Astrocyte (in vitro differentiated cells and primary cell): ENCODE data around the gene BOD1. TPM values are rescaled to one million over a fixed set of nuclear protein-coding genes. Genes with fewer than 3 reads are reported as not detected.

Experiments
- DNase-seq: peaks from one replicate; pipeline ENCODE4 v3.0.0-alpha.2; 2010; ENCODE audit warnings: low read depth
- FAIRE-seq: peaks from 2 replicates; lab custom pipeline; 2011; peaks lifted over from hg19 to GRCh38; lab: Jason Lieb, UNC
- H2AFZ ChIP-seq: 2 replicates; pipeline ENCODE4 v1.6.0; 2012; ENCODE audit warnings: low read depth, low read length, inconsistent platforms
- H3K27ac ChIP-seq: 2 replicates; pipeline ENCODE4 v1.5.1; 2011; ENCODE audit warnings: low read depth, low read length, inconsistent platforms
- H3K27me3 ChIP-seq: 2 replicates; pipeline ENCODE4 v1.6.0; 2011; ENCODE audit warnings: low read length, inconsistent platforms; ENCODE audit not compliant: insufficient read depth
- H3K36me3 ChIP-seq: 2 replicates; pipeline ENCODE4 v1.5.1; 2011; ENCODE audit warnings: low read length, inconsistent platforms; ENCODE audit not compliant: insufficient read depth
- H3K4me1 ChIP-seq: 2 replicates; pipeline ENCODE4 v1.5.1; 2011; ENCODE audit warnings: low read length, inconsistent platforms; ENCODE audit not compliant: insufficient read depth
- H3K4me2 ChIP-seq: 2 replicates; pipeline ENCODE4 v1.6.0; 2012; ENCODE audit warnings: low read length, inconsistent platforms
- H3K4me3 ChIP-seq: 2 replicates; pipeline ENCODE4 v1.5.1; 2011; ENCODE audit warnings: low read depth, mild to moderate bottlenecking, low read length, inconsistent platforms; ENCODE audit not compliant: insufficient read depth
- H3K79me2 ChIP-seq: 2 replicates; pipeline ENCODE4 v1.6.0; 2012; ENCODE audit warnings: mild to moderate bottlenecking, low read length, inconsistent platforms; ENCODE audit not compliant: insufficient read depth
- H3K9ac ChIP-seq: 2 replicates; pipeline ENCODE4 v1.6.0; 2012; ENCODE audit warnings: mild to moderate bottlenecking, low read length, inconsistent platforms
- H3K9me3 ChIP-seq: 2 replicates; pipeline ENCODE4 v1.5.1; 2012; ENCODE audit warnings: low read depth, mild to moderate bottlenecking, low read length, inconsistent platforms; ENCODE audit not compliant: insufficient read depth
- H4K20me1 ChIP-seq: 2 replicates; pipeline ENCODE4 v1.6.0; 2012; ENCODE audit warnings: low read length, inconsistent platforms; ENCODE audit not compliant: insufficient read depth
- H3K27ac Mint-ChIP-seq: one replicate; pipeline ENCODE4 v1.8.0; 2021; ENCODE audit warnings: mild to moderate bottlenecking, mixed read lengths; ENCODE audit not compliant: unreplicated experiment
- H3K27me3 Mint-ChIP-seq: one replicate; pipeline ENCODE4 v1.8.0; 2021; ENCODE audit warnings: low read depth, mixed read lengths; ENCODE audit not compliant: unreplicated experiment
- H3K36me3 Mint-ChIP-seq: one replicate; pipeline ENCODE4 v1.8.0; 2021; ENCODE audit warnings: low read depth, mixed read lengths; ENCODE audit not compliant: unreplicated experiment
- H3K4me1 Mint-ChIP-seq: one replicate; pipeline ENCODE4 v1.8.0; 2021; ENCODE audit warnings: low read depth, mixed read lengths; ENCODE audit not compliant: unreplicated experiment
- H3K4me3 Mint-ChIP-seq: one replicate; pipeline ENCODE4 v1.8.0; 2021; ENCODE audit warnings: mild to moderate bottlenecking, moderate library complexity, mixed read lengths; ENCODE audit not compliant: unreplicated experiment
- H3K9me3 Mint-ChIP-seq: one replicate; pipeline ENCODE4 v1.8.0; 2021; ENCODE audit warnings: mild to moderate bottlenecking, mixed read lengths; ENCODE audit not compliant: unreplicated experiment
- EZH2 ChIP-seq: IDR thresholded peaks from 2 replicates; pipeline ENCODE4 v1.6.1; 2012; ENCODE audit warnings: mild to moderate bottlenecking, low read length, inconsistent platforms; ENCODE audit not compliant: insufficient read depth
- total RNA-seq: library from RNA; stranded (reverse); gene quantifications from 2 replicates; pipeline ENCODE4 v1.2.1, GENCODE V29; 2021
- TF ChIP-seq, protein P1 (sequence below): IDR thresholded peaks from 2 replicates; pipeline ENCODE4 v1.5.1; 2011; ENCODE audit warnings: low read depth, mild to moderate bottlenecking, inconsistent platforms, low read length, moderate library complexity; ENCODE audit not compliant: insufficient read depth

BOD1 gene
- total RNA-seq, 1 donor from 2014 or later, result 76.8 TPM

DNA sequence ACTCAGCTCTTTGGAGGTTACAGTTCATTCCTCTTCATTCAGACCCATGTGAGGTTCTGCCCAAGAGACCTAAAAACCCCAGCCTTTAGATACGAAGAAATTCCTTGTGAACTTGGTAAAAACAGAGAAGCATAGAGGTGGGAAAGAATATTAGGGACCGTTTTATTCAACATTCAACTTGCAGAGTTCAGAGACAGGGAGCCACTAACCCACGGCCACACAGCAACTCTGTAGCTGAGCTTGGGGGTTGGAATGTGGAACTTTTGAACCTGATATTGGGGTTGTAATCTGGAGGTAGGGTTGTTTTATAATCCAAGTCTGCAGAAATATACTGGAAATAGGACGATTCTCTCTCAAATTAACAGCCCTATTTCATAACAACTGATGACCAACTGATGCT, 10.8 kb upstream of the BOD1 start:
- Histone ChIP-seq H3K27me3 (peaks cover 5% of the 10 kb centered on the region), H3K27ac (no peak overlapping the region), H3K9me3 (no peaks in the 10 kb centered on the region), H2AFZ (no peak overlapping the region), H3K79me2 (no peaks in the 10 kb centered on the region), H3K4me1 (peaks cover 4% of the 10 kb centered on the region), H3K9ac (no peak overlapping the region), H3K36me3 (no peaks in the 10 kb centered on the region), H3K4me3 (no peak overlapping the region), H4K20me1 (no peaks in the 10 kb centered on the region), H3K4me2 (no peak overlapping the region)
- Mint-ChIP-seq H3K9me3 (no peaks in the 10 kb centered on the region), H3K4me1 (peaks cover 21% of the 10 kb centered on the region), H3K4me3 (no peak overlapping the region), H3K27ac (no peak overlapping the region), H3K27me3 (peaks cover 15% of the 10 kb centered on the region), H3K36me3 (no peaks in the 10 kb centered on the region)
- TF ChIP-seq EZH2, result no peak
- TF ChIP-seq, protein P1, sequence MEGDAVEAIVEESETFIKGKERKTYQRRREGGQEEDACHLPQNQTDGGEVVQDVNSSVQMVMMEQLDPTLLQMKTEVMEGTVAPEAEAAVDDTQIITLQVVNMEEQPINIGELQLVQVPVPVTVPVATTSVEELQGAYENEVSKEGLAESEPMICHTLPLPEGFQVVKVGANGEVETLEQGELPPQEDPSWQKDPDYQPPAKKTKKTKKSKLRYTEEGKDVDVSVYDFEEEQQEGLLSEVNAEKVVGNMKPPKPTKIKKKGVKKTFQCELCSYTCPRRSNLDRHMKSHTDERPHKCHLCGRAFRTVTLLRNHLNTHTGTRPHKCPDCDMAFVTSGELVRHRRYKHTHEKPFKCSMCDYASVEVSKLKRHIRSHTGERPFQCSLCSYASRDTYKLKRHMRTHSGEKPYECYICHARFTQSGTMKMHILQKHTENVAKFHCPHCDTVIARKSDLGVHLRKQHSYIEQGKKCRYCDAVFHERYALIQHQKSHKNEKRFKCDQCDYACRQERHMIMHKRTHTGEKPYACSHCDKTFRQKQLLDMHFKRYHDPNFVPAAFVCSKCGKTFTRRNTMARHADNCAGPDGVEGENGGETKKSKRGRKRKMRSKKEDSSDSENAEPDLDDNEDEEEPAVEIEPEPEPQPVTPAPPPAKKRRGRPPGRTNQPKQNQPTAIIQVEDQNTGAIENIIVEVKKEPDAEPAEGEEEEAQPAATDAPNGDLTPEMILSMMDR, result no peak
- DNase-seq (no peak), FAIRE-seq (no peak)

DNA sequence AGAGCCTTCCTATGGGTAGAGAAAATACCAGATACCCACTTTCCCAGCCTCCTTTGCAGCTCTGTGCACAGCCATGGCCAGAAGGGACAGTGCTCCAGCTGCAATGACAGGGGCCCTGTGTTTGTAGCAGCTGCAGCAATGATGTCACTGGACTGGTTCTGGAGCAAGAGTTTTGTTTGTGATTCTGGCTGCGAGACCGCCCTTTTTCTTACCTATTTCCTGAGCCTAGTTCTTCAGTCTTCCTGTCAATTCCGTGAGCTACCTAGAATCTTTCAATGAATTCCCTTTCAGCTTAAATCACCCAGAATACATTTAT, 10.0 kb upstream of the BOD1 start:
- no peak overlapping the region for H3K9ac ChIP-seq
- H3K27me3 Mint-ChIP-seq, result peaks cover 11% of the 10 kb centered on the region
- H3K36me3 ChIP-seq, result no peaks in the 10 kb centered on the region
- H3K4me1 Mint-ChIP-seq, result peaks cover 21% of the 10 kb centered on the region
- peaks cover 4% of the 10 kb centered on the region for H3K4me1 ChIP-seq
- H3K79me2 ChIP-seq, result no peaks in the 10 kb centered on the region
- H3K27ac ChIP-seq, result no peak overlapping the region
- H3K4me3 Mint-ChIP-seq, result no peak overlapping the region
- H3K27ac Mint-ChIP-seq, result no peak overlapping the region
- H3K9me3 ChIP-seq, result no peaks in the 10 kb centered on the region
- H3K4me3 ChIP-seq, result no peak overlapping the region
- H3K27me3 ChIP-seq, result peaks cover 5% of the 10 kb centered on the region
- no peak overlapping the region for H3K4me2 ChIP-seq
- no peak for FAIRE-seq
- no peak overlapping the region for H2AFZ ChIP-seq
- no peaks in the 10 kb centered on the region for H3K9me3 Mint-ChIP-seq
- H3K36me3 Mint-ChIP-seq, result no peaks in the 10 kb centered on the region
- TF ChIP-seq EZH2, result no peak
- H4K20me1 ChIP-seq, result no peaks in the 10 kb centered on the region
- DNase-seq, result no peak

DNA sequence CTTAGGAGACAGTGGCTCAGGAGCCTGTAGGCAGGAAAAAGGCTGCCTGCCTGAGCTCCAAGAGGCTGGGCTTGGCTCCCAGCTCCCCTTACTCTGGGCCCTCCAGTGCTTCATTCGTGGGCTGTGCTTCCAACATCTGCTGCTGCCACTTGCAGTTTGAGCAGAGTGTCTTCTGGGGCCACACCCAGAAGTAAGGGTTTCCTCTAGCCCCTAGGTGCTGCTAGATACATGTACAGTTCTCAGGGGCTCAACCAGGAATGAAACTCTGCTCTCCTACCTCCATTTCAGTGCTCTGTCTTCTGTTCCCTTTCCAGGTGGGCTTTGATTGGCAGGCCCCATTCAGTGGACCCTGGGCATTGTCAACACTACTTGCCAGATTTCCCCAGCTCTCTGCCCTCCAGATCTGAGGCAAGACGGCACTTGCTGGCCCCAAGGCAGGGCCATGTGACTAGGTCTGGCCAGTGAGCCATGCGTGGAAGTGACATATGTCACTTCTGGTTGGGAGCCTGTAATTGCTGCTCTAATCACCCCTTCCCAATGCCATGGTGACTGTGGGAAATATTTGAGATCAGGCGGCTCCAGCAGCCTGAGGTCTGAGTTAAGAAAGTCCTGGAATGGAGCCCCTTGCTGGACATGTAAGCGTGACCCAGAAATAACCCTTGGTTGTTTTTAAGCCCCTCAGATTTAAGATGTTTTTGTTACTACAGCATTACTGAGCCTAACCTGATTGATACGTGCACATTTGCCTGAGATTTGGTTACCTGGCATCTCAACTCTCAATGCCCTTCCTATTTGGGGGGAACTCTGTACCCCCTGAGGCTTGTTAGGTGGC, 9.4 kb upstream of the BOD1 start:
- Mint-ChIP-seq H3K27me3 (peaks cover 10% of the 10 kb centered on the region), H3K27ac (no peak overlapping the region), H3K36me3 (no peaks in the 10 kb centered on the region), H3K4me3 (no peak overlapping the region), H3K4me1 (peaks cover 21% of the 10 kb centered on the region), H3K9me3 (no peaks in the 10 kb centered on the region)
- Histone ChIP-seq H3K9ac (no peak overlapping the region), H3K27ac (no peak overlapping the region), H4K20me1 (no peaks in the 10 kb centered on the region), H3K9me3 (no peaks in the 10 kb centered on the region), H3K4me1 (peaks cover 4% of the 10 kb centered on the region), H3K36me3 (no peaks in the 10 kb centered on the region), H3K79me2 (no peaks in the 10 kb centered on the region), H3K27me3 (peaks cover 5% of the 10 kb centered on the region), H2AFZ (no peak overlapping the region), H3K4me3 (no peak overlapping the region), H3K4me2 (no peak overlapping the region)
- TF ChIP-seq, protein P1, result no peak
- no peak for TF ChIP-seq EZH2
- no peak for DNase-seq
- no peak for FAIRE-seq
